ENCODE measurements around the gene TMEM243.

Gene TMEM243

DNA sequence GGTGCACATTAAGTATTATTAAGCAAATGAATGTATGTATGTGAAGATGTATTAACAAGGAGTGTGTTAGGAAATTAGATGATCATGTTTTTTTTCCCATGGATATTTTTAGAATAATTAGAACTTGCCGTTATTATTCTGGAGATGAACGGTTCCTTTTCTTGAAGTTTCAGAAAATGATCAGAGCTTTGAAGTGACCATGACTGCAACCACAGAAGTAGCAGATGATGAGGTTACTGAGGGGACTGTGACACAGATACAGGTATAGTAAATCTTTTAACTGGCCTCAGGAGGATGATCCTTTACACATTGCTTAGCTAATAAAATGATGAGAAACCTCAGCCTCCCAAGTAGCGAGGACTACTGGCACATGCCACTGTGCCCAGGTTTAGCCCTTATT lies 48.7 kb downstream of the TMEM243 start:
- no peak overlapping the region for H3K4me3 ChIP-seq (ENCODE audit: control insufficient read depth, low read depth, low read length)
- TF ChIP-seq, protein P1, sequence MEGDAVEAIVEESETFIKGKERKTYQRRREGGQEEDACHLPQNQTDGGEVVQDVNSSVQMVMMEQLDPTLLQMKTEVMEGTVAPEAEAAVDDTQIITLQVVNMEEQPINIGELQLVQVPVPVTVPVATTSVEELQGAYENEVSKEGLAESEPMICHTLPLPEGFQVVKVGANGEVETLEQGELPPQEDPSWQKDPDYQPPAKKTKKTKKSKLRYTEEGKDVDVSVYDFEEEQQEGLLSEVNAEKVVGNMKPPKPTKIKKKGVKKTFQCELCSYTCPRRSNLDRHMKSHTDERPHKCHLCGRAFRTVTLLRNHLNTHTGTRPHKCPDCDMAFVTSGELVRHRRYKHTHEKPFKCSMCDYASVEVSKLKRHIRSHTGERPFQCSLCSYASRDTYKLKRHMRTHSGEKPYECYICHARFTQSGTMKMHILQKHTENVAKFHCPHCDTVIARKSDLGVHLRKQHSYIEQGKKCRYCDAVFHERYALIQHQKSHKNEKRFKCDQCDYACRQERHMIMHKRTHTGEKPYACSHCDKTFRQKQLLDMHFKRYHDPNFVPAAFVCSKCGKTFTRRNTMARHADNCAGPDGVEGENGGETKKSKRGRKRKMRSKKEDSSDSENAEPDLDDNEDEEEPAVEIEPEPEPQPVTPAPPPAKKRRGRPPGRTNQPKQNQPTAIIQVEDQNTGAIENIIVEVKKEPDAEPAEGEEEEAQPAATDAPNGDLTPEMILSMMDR (conservative IDR thresholded peaks at IDR 0.05; ENCODE audit: control insufficient read depth, insufficient read depth, low read depth, low read length), result no peak
- no peak for DNase-seq (ENCODE audit: low read depth)

DNA sequence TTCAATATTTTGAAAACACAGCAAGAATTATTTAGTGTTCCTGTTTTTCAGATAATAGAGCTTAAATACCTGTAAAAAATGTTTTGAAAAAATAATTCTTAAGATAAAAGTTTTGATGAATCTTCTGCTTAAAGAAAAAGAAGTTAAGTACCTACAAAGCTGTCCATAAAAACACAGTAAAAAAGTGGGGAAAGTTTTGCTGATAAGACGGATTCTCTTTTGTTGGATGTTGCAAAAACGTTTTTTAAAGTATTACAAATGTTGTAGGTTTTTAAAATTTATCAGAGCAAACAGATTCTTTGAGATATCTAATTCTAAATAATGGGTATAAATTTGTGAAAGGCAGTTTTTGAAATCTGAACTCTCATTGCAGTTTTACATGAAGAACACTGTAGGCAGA lies 55.1 kb downstream of the TMEM243 start:
- no peak overlapping the region for H3K4me3 ChIP-seq (ENCODE audit: control insufficient read depth, low read depth, low read length)
- TF ChIP-seq, protein P1 (conservative IDR thresholded peaks at IDR 0.05; ENCODE audit: control insufficient read depth, insufficient read depth, low read depth, low read length), result no peak
- DNase-seq (ENCODE audit: low read depth), result no peak

DNA sequence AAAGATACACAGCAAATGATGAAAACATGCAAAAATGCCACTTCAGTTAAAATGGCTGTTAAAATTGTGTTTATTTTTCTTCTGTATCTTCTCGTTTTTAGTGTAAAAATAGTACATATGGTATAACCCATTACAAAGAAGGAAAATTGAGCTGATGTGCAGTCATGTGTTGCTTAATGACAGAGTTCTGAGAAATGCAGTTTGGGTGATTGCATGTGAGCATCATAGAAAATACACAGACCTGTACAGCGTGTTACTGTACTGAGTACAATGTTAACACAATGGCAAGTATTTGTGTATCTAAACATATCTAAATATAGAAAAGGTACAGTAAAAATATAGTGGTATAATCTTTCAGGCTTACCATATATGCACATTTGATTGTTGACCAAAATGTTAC lies 60.0 kb downstream of the TMEM243 start:
- DNase-seq (ENCODE audit: low read depth), result no peak
- H3K4me3 ChIP-seq (ENCODE audit: control insufficient read depth, low read depth, low read length), result no peak overlapping the region
- TF ChIP-seq, protein P1 (conservative IDR thresholded peaks at IDR 0.05; ENCODE audit: control insufficient read depth, insufficient read depth, low read depth, low read length), result no peak

DNA sequence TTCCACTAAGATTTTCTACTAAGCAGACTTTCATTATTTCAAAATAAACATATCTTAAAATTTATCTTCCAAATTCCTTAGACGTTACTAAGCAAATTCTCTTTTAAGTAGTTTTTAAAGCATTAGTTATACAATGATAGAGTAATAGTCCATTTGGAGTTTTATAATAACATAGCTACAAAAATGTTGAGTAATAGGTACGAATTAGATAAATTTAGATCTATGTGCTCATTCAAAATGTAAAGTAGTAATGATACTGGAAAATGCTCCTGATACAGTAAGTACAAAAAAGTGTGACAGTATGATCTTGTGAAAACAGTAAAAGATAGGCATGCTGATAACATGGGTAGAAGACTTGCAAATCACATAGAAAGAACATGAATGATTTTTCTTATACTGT lies 62.8 kb downstream of the TMEM243 start:
- peak; percentile 6 for DNase-seq (ENCODE audit: low read depth)
- H3K4me3 ChIP-seq (ENCODE audit: control insufficient read depth, low read depth, low read length), result no peak overlapping the region
- TF ChIP-seq, protein P1 (conservative IDR thresholded peaks at IDR 0.05; ENCODE audit: control insufficient read depth, insufficient read depth, low read depth, low read length), result no peak

DNA sequence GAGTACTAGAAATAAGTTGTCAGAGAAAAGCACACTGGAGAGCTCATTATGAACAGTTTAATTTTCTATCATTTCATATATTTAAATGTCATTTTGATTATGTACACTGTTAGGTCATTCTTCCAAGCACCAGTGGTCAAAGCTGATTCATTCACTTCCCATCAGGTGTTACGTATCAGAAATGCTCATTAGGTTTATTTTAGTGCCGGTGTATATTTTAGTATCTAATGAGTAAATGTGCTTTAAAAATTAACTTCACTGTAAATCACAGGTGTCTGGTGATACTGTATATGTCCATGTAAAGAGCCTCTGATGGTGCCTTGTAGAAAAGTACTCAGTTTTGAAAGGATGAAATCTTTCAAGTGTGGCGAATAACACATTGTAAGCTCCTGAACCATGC lies 63.7 kb downstream of the TMEM243 start:
- H3K4me3 ChIP-seq (ENCODE audit: control insufficient read depth, low read depth, low read length), result no peak overlapping the region
- DNase-seq (ENCODE audit: low read depth), result peak; percentile 15
- TF ChIP-seq, protein P1 (conservative IDR thresholded peaks at IDR 0.05; ENCODE audit: control insufficient read depth, insufficient read depth, low read depth, low read length), result no peak

DNA sequence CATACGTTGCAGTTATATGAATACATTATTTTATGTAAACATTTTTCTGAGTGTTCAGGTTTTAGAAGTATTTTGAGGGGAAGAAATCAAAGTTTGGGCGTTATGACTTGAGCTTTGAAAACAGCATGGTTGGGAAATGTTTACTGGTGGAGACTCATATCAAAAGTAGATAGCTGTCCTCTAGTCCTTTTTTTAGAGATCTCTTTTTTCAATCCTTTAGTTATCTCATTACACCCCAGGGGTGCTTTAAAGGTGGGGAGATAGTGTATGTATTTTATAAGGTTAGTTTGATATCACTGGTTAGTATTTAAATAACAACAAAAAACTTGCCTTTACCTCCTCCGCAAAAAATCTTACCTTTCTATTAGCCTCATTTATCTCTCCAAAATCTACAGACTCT lies 65.0 kb downstream of the TMEM243 start:
- TF ChIP-seq, protein P1 (conservative IDR thresholded peaks at IDR 0.05; ENCODE audit: control insufficient read depth, insufficient read depth, low read depth, low read length), result no peak
- H3K4me3 ChIP-seq (ENCODE audit: control insufficient read depth, low read depth, low read length), result peak overlapping the region; percentile 80
- DNase-seq (ENCODE audit: low read depth), result no peak

DNA sequence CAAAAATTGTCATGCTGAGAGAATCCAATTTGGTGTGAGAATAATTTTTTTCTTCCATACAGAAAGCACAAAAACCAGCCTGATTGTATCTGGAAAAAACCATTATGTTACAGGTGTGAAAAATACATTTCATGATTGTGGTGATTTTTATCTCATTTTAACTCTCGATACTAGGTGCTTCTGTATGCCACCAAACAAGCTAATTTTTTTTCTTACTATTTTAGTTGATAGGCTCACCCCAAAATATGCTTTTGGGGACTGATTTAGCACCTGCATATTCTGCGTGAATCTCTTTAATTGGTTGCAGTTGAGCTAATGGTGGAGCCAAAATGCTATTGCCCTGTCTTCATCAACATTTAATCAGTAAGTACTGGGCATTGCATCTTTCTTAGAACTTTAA lies 65.4 kb downstream of the TMEM243 start:
- H3K4me3 ChIP-seq (ENCODE audit: control insufficient read depth, low read depth, low read length), result peak overlapping the region; percentile 80
- TF ChIP-seq, protein P1 (conservative IDR thresholded peaks at IDR 0.05; ENCODE audit: control insufficient read depth, insufficient read depth, low read depth, low read length), result no peak
- no peak for DNase-seq (ENCODE audit: low read depth)

All from fibroblast of mammary gland (primary cell).